Astrocyte of the hippocampus (primary cell): ENCODE data around the gene RSPH1.
A peak's percentile ranks its signal among the peaks of the same experiment; 100 is the strongest.

ENCODE experiments used
- DNase-seq: peaks from one replicate; pipeline ENCODE4 v3.0.0; 2011; ENCODE audit warnings: low read depth, low spot score

The RSPH1 gene

DNA sequence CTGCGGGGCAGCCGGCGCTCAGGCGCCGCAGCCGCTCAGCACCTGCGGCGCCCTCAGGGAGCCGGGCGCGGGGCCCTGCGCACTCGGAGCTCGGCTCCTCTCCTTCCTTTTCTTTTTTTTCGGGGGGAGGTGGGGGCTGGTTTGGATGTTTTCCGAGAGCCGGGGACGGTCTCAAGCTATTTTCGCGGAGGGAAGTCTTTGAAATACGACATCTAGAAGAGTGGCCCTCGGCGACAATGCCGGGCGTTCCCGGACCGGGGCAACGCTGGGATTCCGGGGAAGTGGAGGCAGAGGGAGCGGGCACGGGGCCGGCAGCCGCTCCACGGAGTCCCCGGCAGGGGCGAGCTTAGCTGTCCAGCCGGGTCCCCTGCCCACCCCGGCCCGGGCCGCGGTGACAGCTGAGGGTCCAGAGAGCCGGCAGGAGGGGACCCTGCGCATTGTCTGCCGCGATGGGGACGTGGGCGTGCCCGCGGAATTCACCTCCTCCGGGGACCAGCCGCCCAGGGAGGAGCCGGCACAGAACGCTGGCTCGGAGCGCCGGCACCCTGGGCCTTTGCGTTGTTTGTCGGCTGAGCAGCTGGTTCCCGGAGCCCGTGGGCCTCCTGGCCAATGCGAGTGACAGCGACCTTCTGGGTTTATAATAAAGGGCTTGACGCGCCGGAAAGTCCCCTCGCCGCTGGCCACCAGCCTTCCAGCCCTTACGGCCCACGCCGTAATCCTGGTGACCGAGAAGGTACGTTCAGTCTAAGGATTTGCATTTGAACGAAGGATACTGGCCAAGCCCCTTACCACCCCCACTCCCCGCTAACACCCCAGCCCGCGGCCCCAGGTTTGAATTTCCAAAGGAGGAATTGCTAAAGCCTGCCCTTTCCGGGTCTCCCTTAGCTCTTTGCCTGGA, 18.2 kb upstream of the RSPH1 start:
- peak; percentile 62 for DNase-seq

DNA sequence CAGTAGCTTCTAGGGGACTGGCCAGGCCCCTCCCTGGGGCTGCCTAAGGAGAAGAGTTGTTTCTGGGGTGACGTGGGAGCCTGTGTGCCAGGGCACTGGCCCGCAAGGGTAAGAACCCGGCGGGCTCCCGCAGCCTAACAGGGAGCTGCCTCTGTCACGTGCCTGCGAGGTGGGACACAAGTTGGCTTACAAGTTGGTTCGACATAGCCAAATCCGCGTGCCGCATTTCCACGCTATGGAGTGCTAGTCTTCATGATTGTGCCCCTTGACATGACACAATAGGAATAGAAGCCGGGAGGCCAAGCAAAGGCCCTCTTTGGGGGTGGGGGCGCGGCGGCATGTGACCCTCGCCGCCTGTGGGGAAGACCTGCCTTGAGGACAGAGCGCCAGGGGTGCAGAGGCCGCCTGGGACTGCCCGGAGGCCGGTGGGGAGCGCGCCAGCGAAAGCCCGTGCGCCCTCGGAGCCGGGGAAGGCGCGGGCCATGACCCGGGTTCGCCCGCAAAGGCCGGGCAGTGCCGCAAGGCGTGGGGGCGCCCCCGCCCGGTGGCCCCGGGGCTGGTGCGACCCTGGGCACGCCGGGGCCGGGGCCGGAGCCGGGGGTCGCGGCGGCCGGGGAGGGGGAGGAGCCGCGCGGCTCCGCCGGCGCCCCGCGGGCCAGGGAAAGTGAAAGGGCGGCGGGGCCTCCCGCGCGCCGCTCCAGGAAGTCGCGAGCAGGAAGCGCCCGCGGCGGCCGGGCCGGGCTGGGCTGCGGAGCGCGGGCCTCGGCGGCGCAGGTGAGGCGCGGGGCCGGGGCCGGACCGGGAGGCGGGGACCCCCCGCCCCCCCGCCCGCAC, 17.3 kb upstream of the RSPH1 start, which contains the start of gene SLC37A1:
SLC37A1 (plus strand) TSS at position 702 of the 834 bp plus-strand sequence. CDS start 4,603 bp downstream, outside the sequence.
- DNase-seq = peak; percentile 51

DNA sequence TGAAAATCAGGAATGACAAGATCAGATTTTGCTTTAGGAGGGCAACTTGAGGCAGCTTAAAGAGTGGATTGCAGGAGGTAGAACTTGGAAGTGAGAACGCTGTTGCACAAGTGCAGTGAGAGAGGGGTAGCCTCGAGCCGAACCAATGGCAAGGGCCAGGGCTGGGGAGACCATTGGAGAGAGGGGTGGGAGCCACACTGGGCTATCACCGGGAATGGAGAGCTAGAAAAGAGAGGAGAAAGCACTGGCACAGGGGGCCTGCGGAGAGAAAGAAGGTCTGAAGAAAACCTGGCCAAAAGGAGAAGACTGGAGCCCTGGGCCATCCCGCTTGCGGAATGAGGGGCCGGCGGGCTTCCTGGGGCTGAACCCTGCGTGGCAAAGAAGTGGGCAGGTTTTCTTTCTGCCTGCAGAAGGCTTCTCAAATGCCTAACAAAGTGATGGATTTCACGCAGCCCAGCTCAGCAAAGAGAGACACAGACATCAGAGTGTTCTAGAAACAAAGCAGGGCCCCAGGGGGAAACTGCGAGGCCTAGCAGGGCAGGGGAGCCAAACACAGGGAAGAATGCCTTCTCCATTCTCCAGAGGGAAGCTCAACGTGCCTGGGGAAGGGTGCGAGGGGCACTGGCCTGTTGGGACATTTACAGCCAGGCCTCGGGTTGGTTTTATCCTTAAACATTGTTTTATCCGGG, 16.5 kb upstream of the RSPH1 start:
- DNase-seq = no peak

DNA sequence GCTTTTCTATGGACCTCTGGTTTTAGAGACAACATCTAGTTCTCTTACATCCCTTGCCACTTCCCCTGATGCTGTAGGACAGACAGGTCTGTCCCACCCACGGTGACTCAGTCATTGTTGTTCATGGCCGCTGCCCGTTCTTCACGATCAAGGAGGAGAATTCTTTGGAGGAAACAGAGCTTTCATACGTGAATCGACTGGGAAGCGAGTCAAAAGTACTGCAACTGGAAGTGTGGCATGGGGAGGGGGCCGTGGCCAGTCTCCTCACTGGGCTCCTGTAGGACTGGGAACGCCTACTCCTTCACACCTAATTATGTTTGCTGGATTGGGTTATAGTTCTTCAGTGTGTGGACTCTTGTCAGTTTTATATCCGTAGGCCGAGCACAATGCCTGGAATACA, 13.2 kb upstream of the RSPH1 start:
- peak; percentile 62 for DNase-seq

DNA sequence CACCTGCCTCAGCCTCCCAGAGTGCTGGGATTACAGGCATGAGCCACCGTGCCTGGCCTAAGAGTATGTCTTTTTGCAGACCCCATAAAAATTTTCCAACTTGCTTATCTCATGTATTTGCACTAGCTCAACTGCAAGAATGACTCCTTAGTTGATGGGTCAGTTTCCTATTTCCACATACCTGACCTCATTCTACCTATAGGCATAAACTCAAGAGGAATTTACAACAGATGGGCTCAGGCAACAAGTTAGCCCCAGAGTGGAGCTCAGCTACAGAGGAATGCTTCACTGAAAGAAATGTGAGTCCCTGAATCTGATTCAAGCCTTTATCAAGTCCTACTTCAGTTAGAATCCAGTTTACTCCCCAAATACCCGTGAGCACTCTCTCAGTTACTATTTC, 12.3 kb upstream of the RSPH1 start:
- DNase-seq = no peak

DNA sequence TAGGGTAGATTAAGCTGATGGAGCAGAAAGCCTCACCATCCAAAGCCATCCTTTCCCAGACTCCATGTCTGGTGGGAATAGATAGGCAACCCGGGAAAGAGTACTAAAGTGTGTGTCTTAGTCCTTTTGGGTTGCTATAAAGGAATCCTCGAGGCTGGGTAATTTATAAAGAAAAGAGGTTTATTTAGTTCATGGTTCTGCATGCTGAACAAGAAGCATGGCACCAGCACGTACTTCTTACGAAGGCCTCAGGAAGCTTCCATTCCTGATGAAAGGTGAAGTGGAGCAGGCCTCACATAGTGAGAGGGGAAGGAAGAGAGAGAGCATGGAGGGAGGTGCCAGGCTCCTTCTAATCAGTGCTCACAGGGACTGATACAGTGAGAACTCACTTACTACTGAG, 11.4 kb upstream of the RSPH1 start:
- no peak for DNase-seq

DNA sequence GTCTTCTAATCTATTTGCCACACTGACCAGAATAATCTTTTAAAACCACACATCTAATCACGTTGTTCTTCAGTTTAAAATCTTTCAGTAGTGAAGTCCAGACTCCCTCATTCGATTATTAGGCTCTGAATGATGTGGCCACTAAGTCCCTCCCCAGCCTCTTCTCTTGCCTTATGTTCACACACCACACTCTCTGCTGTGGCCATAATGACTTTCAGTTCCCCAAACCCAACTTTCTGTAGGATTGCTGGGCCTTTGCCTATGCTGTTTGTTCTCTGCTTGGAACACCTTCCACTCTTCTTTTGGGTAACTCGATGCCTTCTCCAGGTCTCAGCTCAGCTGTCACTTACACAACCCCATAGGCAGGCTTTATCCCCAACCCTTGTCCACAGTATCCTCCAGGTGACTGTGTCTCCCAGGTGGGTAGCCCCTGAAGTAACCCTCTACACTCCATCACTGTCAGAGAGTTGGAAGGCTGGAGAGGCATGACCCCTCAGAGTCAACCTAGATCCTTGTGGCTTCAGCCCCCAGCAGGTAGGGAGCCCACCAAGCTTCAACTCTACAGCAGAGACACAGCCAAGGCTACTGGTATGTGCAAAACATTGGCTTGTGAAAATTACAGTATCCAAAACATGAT, 9.2 kb upstream of the RSPH1 start:
- no peak for DNase-seq

DNA sequence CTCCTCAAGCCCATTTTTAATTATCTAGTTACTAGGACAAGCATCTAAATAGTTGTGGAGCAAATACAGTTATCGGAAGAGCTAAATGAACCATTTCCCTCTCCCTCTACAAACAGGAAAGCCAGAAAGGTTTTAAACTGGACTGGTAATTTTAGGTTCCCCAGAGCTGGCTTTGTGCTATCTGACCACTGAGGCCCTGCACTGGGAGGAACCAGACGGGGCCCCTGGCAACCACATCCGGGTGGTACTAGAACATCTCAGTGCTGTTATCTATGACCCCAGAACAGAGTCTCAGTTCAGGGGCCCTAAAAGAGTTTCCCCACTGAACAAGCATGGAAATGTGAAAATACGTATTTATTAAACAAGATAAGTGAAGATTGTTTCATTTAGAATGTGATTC, 7.7 kb upstream of the RSPH1 start:
- no peak for DNase-seq

DNA sequence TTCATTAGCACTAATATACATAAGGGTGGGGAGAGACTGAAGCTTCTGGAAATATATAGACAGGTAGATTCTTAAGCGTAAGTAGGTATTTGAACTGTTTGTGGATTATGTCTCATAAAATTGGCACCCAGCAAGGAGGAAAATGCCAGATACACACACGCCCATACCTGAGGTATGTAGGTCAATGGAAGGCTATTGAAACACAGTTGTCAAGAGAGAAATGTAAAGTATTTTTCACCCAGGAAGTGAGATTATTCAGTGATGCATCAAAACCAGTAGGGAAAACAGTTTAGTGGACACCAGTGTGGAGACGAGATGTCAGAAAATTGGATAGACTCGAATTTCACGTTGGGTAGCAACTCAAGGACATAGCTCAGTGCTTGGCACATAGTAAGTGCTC, 4.7 kb upstream of the RSPH1 start:
- DNase-seq = no peak

DNA sequence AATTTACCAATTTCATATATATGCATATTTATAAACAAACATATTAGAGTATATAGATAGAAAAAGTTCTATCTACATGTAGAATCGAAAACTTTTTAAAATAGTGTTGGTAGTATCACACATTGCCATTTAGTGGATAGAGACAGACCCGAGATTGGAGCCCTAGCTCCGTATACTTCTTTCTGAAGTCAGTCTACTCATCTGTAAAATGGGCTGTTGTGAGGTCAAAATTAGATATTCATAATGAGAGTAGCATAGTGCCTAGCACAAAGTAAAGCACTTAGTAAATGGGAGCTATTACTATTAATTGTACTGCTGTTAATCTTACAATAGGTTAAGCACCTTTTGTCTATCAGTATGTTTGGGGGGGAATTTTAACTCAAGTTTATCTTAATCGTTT, 4.2 kb upstream of the RSPH1 start:
- no peak for DNase-seq

DNA sequence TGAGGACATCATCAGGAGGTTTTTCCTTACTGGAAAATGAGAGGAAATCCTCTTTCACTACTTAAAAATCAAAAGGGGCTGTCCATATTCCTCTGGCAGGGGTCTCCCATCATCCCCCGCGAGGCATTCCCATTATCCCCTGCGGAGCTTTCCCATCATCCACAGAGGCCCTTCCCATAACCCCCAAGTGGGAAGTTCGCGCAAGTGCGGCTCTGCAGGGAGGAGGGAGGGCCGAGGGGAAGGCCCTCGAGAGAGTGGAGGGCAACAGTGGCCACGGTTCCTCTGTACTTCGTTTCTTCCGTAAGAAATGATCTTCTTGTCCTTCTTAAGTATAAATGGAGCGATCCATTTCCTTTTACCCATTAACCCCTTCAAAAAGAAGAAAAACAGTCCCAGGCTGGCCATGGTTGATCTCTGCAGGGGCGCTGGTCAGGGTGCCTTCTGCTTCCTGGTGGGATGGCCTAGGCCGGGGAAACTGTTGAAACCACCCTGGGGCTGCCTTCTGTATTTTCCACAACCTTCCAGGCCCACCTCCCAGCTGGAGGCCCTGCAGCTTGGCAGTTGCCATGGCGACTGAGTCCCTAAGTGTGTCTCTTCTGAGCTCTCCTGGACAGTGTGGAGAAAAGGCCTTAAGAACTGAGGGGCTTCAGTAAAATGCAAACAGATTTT, 3.6 kb upstream of the RSPH1 start:
- no peak for DNase-seq

DNA sequence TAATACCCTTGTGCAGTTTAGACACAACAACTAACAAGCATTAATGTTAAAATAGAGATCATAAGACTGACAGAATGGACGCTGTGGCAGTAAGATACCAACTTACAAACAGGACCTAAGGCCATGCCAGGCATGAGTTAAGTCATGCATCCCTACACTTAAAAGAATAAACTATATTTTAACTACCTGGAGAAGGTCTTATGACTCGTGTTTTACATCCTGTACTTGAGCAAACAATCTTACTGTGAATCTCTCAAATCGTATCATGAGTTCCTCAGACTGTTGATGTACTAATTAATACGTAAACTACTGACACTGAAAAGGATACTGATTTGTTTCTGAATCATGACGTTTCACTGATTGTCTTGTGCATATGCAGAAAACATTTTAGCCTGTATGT, 2.0 kb upstream of the RSPH1 start:
- DNase-seq = no peak

DNA sequence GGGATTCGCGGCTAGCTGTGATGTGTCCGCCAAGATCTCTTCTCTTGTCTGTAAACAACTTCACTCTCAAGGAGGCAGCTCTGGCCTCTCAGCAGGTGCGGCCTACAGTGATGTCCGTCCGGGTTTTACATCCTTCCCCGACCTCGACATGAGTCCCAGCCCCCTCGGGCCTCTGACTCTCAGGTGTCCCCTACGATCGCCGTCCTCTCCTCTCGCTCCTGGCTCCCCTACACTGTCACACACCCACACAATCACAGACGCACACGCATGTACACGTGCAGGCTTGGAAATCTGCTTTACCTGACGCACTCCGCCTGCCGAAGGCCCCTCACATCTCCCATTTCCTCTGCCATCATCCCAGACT, 797 bp upstream of the RSPH1 start:
- no peak for DNase-seq

DNA sequence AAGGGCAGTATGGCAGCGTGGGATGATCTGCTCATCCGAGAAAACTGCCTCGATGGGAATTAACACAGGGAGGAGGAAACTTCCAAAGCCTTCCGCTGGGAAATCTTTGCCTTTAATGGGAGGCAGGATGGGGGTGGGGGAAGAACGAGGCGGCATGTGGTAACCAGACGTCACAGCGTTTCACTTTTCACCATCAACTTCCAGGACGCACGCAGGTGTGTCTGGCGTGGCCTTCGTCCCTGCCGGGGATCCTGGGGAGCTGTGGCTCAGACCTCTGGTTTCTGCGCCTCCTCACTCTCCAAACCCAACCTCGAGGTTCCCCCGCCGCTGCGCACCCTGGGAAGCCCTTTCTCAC, 282 bp downstream of the RSPH1 start:
- DNase-seq = no peak

DNA sequence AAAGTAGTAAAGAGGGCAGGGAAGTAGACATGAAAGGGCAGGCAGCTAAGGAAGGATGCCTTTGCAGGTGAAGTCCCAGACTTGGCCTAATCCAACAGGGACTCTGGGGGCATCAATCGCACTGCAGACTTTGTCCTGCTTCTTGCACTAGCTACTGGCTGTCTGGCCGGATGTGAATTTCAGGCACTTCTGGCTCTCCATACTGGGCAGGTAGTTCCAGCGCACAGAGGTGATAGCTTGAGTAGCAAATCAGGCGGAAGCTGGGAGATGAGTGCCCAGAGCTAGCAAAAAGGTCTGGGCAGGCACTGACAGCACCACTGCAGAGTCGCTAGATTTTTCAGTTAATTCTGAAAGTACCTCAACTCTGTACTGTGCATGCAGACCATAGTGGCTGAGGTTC, 997 bp downstream of the RSPH1 start:
- no peak for DNase-seq

DNA sequence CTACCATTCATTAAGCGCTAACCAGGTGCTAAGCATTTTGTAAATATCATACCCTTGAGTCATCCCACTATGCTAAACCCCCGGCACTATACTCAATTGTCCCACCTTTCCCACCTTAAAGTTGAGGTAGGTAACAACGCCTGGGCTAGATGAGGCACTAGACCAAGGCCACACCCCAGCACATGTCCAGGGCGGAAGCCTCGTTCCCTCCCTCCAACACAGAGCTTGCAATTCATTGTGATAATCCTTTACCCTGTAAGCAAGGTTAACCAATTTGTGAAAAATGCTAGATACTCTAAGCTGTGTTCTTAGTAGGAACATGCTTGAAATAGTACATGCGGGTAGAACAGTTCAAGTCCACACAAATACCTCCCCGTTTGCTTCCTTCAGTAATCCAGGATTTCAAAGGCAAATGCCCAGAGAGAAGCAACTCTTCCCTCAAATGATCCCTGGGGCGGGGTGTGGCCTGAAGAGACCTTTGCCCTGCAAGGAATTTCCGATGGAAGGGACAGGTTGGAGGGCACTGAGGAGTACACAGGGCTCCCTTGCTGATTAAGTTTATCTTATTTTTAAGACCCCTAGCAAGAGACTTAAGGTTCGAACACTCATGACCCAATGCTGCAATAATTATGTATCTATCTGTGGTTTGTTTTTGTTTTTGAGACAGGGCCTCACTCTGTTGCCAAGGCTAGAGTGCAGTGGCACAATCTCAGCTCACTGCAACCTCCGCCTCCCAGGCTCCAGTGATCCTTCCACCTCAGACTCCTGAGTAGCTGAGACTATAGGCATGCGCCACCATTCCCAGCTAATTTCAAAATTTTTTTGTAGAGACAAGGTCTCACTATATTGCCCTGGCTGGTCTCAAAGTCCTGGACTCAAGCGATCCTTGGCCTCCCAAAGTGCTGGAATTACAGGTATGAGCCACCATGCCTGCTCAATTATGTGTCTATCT, 2.6 kb downstream of the RSPH1 start:
- no peak for DNase-seq

DNA sequence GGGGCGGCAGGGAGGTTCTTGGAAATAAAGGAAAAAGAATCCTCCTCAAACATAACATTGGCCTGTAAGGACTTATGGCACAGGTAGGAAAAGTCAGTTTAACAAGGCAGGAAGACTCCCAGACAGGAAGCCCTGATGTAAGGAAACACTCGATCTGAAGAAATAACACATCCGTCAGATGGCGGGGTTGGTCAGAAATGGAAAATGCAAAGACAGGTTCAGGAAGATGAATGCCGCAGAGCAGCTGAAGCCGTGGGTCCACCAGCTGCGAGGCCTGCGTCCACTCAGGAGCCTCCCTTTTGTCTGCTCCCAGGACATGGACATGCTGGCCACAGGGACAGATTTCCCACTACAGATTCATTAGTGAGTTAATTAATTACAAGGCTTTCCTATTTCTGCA, 3.8 kb downstream of the RSPH1 start:
- DNase-seq = no peak

DNA sequence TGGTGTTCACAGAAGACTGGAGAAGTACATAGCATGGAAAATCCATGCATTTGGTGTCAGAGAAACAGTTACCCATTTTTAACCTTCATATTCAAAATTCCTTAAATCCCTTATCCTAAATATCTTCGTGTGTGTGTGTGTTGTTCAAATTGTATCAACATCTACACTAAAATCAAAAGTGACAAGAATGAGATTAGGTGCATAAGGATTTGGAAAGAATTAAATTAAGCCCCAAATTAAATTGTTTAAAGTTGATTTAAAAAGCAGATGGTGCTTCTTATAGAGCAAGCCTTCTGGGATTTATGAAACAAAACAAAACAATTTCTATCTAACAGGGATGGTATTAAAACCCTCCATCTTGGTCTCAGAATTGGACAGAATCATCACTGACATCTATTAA, 4.7 kb downstream of the RSPH1 start:
- no peak for DNase-seq

DNA sequence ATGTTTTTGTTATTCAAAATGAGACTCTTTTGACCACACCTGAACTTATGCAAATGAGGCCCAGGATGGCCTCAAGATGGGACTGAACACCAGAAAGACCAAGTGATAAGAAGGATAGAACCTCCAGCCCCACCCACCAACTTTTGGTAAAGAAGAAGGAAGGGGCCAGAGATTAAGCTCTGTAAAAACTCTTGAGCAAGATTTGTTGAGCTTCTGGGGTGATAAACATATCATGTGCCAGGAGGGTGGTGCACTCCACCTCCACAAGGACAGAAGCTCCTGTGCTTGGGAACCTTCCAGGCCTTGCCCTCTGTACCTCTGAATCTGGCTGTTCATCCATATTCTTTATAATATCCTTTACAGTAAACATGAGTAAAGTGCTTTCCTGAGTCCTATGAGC, 5.3 kb downstream of the RSPH1 start:
- no peak for DNase-seq

DNA sequence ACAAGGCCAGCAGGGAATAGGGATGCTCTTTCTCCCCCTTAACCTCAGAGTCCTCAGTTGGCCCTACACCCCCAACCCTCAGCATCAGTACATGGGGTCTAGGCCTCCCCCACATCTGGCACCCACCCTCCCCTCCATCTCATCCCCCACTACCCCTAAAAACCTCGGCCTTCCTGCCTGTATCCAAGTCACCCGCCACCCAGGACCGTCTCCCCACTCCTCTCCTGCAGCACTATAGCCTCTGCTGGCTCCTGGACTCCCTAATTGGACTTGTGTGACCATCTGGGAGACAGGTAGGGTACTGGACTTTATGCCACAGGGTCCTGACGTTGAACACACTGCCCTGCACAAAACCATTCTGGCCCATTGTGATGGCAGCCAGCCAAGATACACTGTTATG, 6.0 kb downstream of the RSPH1 start:
- no peak for DNase-seq
